GM23338 (cell line): Measurements from ENCODE around the gene ZSCAN9. TPM values are rescaled to one million over a fixed set of nuclear protein-coding genes. Genes with fewer than 3 reads are reported as not detected.

Experiments
- ATAC-seq: fragments of 200-7000 bp; cut with Tn5 transposase; 3 replicates; pipeline ENCODE4 v1.9.1; 2020
- DNase-seq: peaks from one replicate; pipeline ENCODE4 v3.0.0-alpha.2; 2015; ENCODE audit warnings: low spot score
- H2AFZ ChIP-seq: fragments of 200-600 bp; sonication (generic); 2 replicates; pipeline ENCODE4 v1.8.0; 2016; ENCODE audit warnings: antibody characterized with exemption, mild to moderate bottlenecking, moderate library complexity
- H3F3A ChIP-seq: fragments of 200-600 bp; sonication (generic); replicated peaks from 2 replicates; pipeline ENCODE4 v1.8.0; 2017; ENCODE audit warnings: antibody characterized with exemption, mixed run types, low read depth
- H3K27ac ChIP-seq: fragments of 200-600 bp; sonication (generic); 2 replicates; pipeline ENCODE4 v1.6.1; 2016; ENCODE audit warnings: low read depth
- H3K27me3 ChIP-seq: fragments of 200-600 bp; sonication (generic); 2 replicates; pipeline ENCODE4 v1.8.0; 2016; ENCODE audit warnings: mild to moderate bottlenecking, mixed run types, moderate library complexity; ENCODE audit not compliant: insufficient read depth
- H3K36me3 ChIP-seq: fragments of 200-600 bp; sonication (generic); 2 replicates; pipeline ENCODE4 v1.8.0; 2016; ENCODE audit warnings: mild to moderate bottlenecking; ENCODE audit not compliant: insufficient read depth
- H3K4me1 ChIP-seq: fragments of 200-600 bp; sonication (generic); 2 replicates; pipeline ENCODE4 v1.8.0; 2016; ENCODE audit warnings: mild to moderate bottlenecking, moderate library complexity; ENCODE audit not compliant: insufficient read depth
- H3K4me2 ChIP-seq: fragments of 200-600 bp; sonication (generic); 2 replicates; pipeline ENCODE4 v1.7.1; 2017; ENCODE audit warnings: mixed run types
- H3K4me3 ChIP-seq: fragments of 200-600 bp; sonication (generic); 2 replicates; pipeline ENCODE4 v1.6.1; 2016; ENCODE audit warnings: mixed run types
- H3K79me2 ChIP-seq: fragments of 200-600 bp; sonication (generic); replicated peaks from 2 replicates; pipeline ENCODE4 v1.8.0; 2017; ENCODE audit warnings: mild to moderate bottlenecking; ENCODE audit not compliant: insufficient read depth
- H3K9me2 ChIP-seq: fragments of 200-600 bp; sonication (generic); 2 replicates; pipeline ENCODE4 v1.8.0; 2017; ENCODE audit not compliant: insufficient read depth
- H4K20me1 ChIP-seq: fragments of 200-600 bp; sonication (generic); replicated peaks from 2 replicates; pipeline ENCODE4 v1.8.0; 2017; ENCODE audit warnings: mild to moderate bottlenecking; ENCODE audit not compliant: insufficient read depth
- H3K27ac Mint-ChIP-seq: 2 replicates; pipeline ENCODE4 v1.8.0; 2020; ENCODE audit warnings: inconsistent platforms, mild to moderate bottlenecking, moderate library complexity, mixed read lengths
- H3K27me3 Mint-ChIP-seq: 3 replicates; pipeline ENCODE4 v1.8.0; 2022; ENCODE audit warnings: low read depth, mild to moderate bottlenecking, moderate library complexity, mixed read lengths, inconsistent platforms; ENCODE audit not compliant: insufficient read depth, poor library complexity
- H3K36me3 Mint-ChIP-seq: 3 replicates; pipeline ENCODE4 v1.8.0; 2021; ENCODE audit warnings: low read depth, mild to moderate bottlenecking, inconsistent platforms, moderate library complexity, mixed read lengths
- H3K4me1 Mint-ChIP-seq: 3 replicates; pipeline ENCODE4 v1.8.0; 2020; ENCODE audit warnings: mild to moderate bottlenecking, inconsistent platforms, mixed read lengths
- H3K4me3 Mint-ChIP-seq: 3 replicates; pipeline ENCODE4 v1.8.0; 2021; ENCODE audit warnings: moderate library complexity, mild to moderate bottlenecking, inconsistent platforms, mixed read lengths
- H3K9me3 Mint-ChIP-seq: 3 replicates; pipeline ENCODE4 v1.8.0; 2020; ENCODE audit warnings: moderate library complexity, mild to moderate bottlenecking, inconsistent platforms, mixed read lengths
- CREB1 ChIP-seq: fragments of 250-450 bp; sonication (Bioruptor Pico); IDR thresholded peaks from 2 replicates; pipeline ENCODE4 v1.5.0; 2020; ENCODE audit warnings: low read depth, mild to moderate bottlenecking, moderate library complexity
- ETS1 ChIP-seq: IDR thresholded peaks from 2 replicates; pipeline ENCODE4 v1.6.1; 2016; ENCODE audit warnings: antibody characterized with exemption
- EZH2 ChIP-seq: fragments of 200-600 bp; sonication (generic); IDR thresholded peaks from one replicate; pipeline ENCODE4 v1.8.0; 2017; ENCODE audit warnings: antibody characterized with exemption, mild to moderate bottlenecking, low read depth; ENCODE audit not compliant: unreplicated experiment
- EZH2phosphoT487 ChIP-seq: fragments of 200-600 bp; sonication (generic); IDR thresholded peaks from one replicate; pipeline ENCODE4 v1.8.1; 2018; ENCODE audit warnings: antibody characterized with exemption; ENCODE audit not compliant: unreplicated experiment
- JUNB ChIP-seq: IDR thresholded peaks from one replicate; pipeline ENCODE4 v1.6.1; 2016; ENCODE audit warnings: antibody characterized with exemption; ENCODE audit not compliant: unreplicated experiment
- NANOG ChIP-seq: IDR thresholded peaks from 2 replicates; pipeline ENCODE4 v1.6.1; 2016; ENCODE audit warnings: antibody characterized with exemption, borderline replicate concordance
- POLR2AphosphoS5 ChIP-seq: IDR thresholded peaks from 2 replicates; pipeline ENCODE4 v1.6.1; 2016; ENCODE audit warnings: antibody characterized with exemption, low read depth
- STAT1 ChIP-seq: IDR thresholded peaks from one replicate; pipeline ENCODE4 v1.6.1; 2016; ENCODE audit warnings: antibody characterized with exemption; ENCODE audit not compliant: unreplicated experiment
- ZNF114 ChIP-seq: fragments of 250-450 bp; sonication (Bioruptor Pico); IDR thresholded peaks from 2 replicates; pipeline ENCODE4 v1.5.0; 2020; ENCODE audit warnings: mild to moderate bottlenecking, moderate library complexity
- ZNF331 ChIP-seq: fragments of 250-450 bp; sonication (Bioruptor Pico); IDR thresholded peaks from 2 replicates; pipeline ENCODE4 v1.5.0; 2020; ENCODE audit warnings: low read depth, mild to moderate bottlenecking, moderate library complexity
- polyA plus RNA-seq: library from polyadenylated mRNA; unstranded; fragments of >200 nt; fragmentation: Nextera tagmentation; extraction: Ambion mirVana; gene quantifications from 2 replicates; pipeline ENCODE4 v1.2.1, GENCODE V29; 2016
- total RNA-seq: library from RNA; depleted of rRNA; stranded (reverse); fragments of >200 nt; shearing (Covaris generic); gene quantifications from 2 replicates; pipeline ENCODE4 v1.2.3, GENCODE V29; 2014
- TF ChIP-seq, protein P1 (sequence below): fragments of 250-450 bp; sonication (Bioruptor Pico); IDR thresholded peaks from 2 replicates; pipeline ENCODE4 v1.5.0; 2020; ENCODE audit warnings: mild to moderate bottlenecking, moderate library complexity
- TF ChIP-seq, protein P2 (sequence below): IDR thresholded peaks from one replicate; pipeline ENCODE4 v1.6.1; 2018; ENCODE audit warnings: antibody characterized with exemption; ENCODE audit not compliant: unreplicated experiment
- TF ChIP-seq, protein P3 (sequence below), 2 experiments: fragments of 200-600 bp in 1 of 2; sonication (generic) in 1 of 2; conservative IDR thresholded peaks; 2 replicates each; pipeline versions ENCODE4 v1.5.1 to v1.6.1; 2016 to 2017; ENCODE audit warnings: antibody characterized with exemption in 2 of 2, low read depth in 2 of 2, mild to moderate bottlenecking in 2 of 2, moderate library complexity in 1 of 2

The ZSCAN9 gene
- total and polyA plus RNA-seq, 2 experiments from 2014 or later = 10.0 to 10.9 TPM

GRCh38 chr6:28206928-28207509 is 18.1 kb upstream of the ZSCAN9 start:
- Histone ChIP-seq H3K27ac (no peak overlapping the region), H3K4me2 (peak overlapping the region; percentile 90), H3F3A (no peaks in the 10 kb centered on the region), H4K20me1 (peaks cover 5% of the 10 kb centered on the region; the same call in 1 of the 2 replicates), H3K4me1 (peaks cover 11% of the 10 kb centered on the region), H3K9me2 (no peaks in the 10 kb centered on the region), H3K36me3 (no peaks in the 10 kb centered on the region), H3K27me3 (peaks cover 95% of the 10 kb centered on the region), H2AFZ (peak overlapping the region; percentile 93), H3K79me2 (no peaks in the 10 kb centered on the region), H3K4me3 (peak overlapping the region; percentile 67)
- Mint-ChIP-seq H3K4me1 (peaks cover 11% of the 10 kb centered on the region), H3K27me3 (peaks cover 73% of the 10 kb centered on the region), H3K27ac (no peak overlapping the region), H3K36me3 (no peaks in the 10 kb centered on the region), H3K9me3 (no peaks in the 10 kb centered on the region), H3K4me3 (peak overlapping the region; percentile 85)
- TF ChIP-seq, protein P1, sequence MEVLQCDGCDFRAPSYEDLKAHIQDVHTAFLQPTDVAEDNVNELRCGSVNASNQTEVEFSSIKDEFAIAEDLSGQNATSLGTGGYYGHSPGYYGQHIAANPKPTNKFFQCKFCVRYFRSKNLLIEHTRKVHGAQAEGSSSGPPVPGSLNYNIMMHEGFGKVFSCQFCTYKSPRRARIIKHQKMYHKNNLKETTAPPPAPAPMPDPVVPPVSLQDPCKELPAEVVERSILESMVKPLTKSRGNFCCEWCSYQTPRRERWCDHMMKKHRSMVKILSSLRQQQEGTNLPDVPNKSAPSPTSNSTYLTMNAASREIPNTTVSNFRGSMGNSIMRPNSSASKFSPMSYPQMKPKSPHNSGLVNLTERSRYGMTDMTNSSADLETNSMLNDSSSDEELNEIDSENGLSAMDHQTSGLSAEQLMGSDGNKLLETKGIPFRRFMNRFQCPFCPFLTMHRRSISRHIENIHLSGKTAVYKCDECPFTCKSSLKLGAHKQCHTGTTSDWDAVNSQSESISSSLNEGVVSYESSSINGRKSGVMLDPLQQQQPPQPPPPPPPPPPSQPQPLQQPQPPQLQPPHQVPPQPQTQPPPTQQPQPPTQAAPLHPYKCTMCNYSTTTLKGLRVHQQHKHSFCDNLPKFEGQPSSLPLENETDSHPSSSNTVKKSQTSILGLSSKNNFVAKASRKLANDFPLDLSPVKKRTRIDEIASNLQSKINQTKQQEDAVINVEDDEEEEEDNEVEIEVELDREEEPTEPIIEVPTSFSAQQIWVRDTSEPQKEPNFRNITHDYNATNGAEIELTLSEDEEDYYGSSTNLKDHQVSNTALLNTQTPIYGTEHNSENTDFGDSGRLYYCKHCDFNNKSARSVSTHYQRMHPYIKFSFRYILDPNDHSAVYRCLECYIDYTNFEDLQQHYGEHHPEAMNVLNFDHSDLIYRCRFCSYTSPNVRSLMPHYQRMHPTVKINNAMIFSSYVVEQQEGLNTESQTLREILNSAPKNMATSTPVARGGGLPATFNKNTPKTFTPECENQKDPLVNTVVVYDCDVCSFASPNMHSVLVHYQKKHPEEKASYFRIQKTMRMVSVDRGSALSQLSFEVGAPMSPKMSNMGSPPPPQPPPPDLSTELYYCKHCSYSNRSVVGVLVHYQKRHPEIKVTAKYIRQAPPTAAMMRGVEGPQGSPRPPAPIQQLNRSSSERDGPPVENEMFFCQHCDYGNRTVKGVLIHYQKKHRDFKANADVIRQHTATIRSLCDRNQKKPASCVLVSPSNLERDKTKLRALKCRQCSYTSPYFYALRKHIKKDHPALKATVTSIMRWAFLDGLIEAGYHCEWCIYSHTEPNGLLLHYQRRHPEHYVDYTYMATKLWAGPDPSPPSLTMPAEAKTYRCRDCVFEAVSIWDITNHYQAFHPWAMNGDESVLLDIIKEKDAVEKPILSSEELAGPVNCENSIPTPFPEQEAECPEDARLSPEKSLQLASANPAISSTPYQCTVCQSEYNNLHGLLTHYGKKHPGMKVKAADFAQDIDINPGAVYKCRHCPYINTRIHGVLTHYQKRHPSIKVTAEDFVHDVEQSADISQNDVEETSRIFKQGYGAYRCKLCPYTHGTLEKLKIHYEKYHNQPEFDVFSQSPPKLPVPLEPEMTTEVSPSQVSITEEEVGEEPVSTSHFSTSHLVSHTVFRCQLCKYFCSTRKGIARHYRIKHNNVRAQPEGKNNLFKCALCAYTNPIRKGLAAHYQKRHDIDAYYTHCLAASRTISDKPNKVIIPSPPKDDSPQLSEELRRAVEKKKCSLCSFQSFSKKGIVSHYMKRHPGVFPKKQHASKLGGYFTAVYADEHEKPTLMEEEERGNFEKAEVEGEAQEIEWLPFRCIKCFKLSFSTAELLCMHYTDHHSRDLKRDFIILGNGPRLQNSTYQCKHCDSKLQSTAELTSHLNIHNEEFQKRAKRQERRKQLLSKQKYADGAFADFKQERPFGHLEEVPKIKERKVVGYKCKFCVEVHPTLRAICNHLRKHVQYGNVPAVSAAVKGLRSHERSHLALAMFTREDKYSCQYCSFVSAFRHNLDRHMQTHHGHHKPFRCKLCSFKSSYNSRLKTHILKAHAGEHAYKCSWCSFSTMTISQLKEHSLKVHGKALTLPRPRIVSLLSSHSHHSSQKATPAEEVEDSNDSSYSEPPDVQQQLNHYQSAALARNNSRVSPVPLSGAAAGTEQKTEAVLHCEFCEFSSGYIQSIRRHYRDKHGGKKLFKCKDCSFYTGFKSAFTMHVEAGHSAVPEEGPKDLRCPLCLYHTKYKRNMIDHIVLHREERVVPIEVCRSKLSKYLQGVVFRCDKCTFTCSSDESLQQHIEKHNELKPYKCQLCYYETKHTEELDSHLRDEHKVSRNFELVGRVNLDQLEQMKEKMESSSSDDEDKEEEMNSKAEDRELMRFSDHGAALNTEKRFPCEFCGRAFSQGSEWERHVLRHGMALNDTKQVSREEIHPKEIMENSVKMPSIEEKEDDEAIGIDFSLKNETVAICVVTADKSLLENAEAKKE (CRISPR knock-in tag) = no peak
- TF ChIP-seq, protein P2, sequence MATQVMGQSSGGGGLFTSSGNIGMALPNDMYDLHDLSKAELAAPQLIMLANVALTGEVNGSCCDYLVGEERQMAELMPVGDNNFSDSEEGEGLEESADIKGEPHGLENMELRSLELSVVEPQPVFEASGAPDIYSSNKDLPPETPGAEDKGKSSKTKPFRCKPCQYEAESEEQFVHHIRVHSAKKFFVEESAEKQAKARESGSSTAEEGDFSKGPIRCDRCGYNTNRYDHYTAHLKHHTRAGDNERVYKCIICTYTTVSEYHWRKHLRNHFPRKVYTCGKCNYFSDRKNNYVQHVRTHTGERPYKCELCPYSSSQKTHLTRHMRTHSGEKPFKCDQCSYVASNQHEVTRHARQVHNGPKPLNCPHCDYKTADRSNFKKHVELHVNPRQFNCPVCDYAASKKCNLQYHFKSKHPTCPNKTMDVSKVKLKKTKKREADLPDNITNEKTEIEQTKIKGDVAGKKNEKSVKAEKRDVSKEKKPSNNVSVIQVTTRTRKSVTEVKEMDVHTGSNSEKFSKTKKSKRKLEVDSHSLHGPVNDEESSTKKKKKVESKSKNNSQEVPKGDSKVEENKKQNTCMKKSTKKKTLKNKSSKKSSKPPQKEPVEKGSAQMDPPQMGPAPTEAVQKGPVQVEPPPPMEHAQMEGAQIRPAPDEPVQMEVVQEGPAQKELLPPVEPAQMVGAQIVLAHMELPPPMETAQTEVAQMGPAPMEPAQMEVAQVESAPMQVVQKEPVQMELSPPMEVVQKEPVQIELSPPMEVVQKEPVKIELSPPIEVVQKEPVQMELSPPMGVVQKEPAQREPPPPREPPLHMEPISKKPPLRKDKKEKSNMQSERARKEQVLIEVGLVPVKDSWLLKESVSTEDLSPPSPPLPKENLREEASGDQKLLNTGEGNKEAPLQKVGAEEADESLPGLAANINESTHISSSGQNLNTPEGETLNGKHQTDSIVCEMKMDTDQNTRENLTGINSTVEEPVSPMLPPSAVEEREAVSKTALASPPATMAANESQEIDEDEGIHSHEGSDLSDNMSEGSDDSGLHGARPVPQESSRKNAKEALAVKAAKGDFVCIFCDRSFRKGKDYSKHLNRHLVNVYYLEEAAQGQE = no peak
- TF ChIP-seq STAT1 = no peak
- TF ChIP-seq NANOG = no peak
- TF ChIP-seq ZNF114 (CRISPR knock-in tag) = no peak
- TF ChIP-seq CREB1 (CRISPR knock-in tag) = no peak
- no peak for TF ChIP-seq POLR2AphosphoS5
- TF ChIP-seq, protein P3, sequence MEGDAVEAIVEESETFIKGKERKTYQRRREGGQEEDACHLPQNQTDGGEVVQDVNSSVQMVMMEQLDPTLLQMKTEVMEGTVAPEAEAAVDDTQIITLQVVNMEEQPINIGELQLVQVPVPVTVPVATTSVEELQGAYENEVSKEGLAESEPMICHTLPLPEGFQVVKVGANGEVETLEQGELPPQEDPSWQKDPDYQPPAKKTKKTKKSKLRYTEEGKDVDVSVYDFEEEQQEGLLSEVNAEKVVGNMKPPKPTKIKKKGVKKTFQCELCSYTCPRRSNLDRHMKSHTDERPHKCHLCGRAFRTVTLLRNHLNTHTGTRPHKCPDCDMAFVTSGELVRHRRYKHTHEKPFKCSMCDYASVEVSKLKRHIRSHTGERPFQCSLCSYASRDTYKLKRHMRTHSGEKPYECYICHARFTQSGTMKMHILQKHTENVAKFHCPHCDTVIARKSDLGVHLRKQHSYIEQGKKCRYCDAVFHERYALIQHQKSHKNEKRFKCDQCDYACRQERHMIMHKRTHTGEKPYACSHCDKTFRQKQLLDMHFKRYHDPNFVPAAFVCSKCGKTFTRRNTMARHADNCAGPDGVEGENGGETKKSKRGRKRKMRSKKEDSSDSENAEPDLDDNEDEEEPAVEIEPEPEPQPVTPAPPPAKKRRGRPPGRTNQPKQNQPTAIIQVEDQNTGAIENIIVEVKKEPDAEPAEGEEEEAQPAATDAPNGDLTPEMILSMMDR (conservative IDR thresholded peaks at IDR 0.05; ENCODE audit: low read depth in 2 of 2) = no peak
- TF ChIP-seq ZNF331 (CRISPR knock-in tag) = no peak
- no peak for TF ChIP-seq EZH2phosphoT487
- no peak for TF ChIP-seq EZH2
- TF ChIP-seq JUNB = no peak
- no peak for TF ChIP-seq ETS1
- peak; percentile 58 for ATAC-seq
- DNase-seq = peak; percentile 53
